ENCODE results near the gene MYL7.
"Not testable (repeated sequence)": the region's sequence is repeated elsewhere in the genome, so short reads cannot be mapped to it uniquely, and the experiment has no call there.

MYL7 gene

GRCh38 chr7:44141221-44141850 lies at the start of gene MYL7:
Gene MYL7 (minus strand): TSS chr7:44141332. CDS start chr7:44141305, 27 bp downstream.
- DNase-seq: no peak

GRCh38 chr7:44189993-44190872 lies 49.1 kb upstream of the MYL7 start:
- DNase-seq: no peak

GRCh38 chr7:44189286-44189992 lies 48.3 kb upstream of the MYL7 start, which contains the start of gene GCK:
Gene GCK (minus strand): TSS chr7:44189439. CDS start chr7:44188953, 486 bp downstream.
- no peak for DNase-seq

GRCh38 chr7:44188480-44189225 lies 47.5 kb upstream of the MYL7 start:
- DNase-seq: no peak

GRCh38 chr7:44187636-44188416 lies 46.7 kb upstream of the MYL7 start:
- no peak for DNase-seq

GRCh38 chr7:44186736-44187135 lies 45.6 kb upstream of the MYL7 start:
- DNase-seq: no peak

GRCh38 chr7:44185729-44186128 lies 44.6 kb upstream of the MYL7 start:
- no peak for DNase-seq

- no peak for DNase-seq
Observed at GRCh38 chr7:44184873-44185446, 43.8 kb upstream of the MYL7 start.

- peak; percentile 88 for DNase-seq
Observed at GRCh38 chr7:44184206-44184872, 43.2 kb upstream of the MYL7 start.

- no peak for DNase-seq
Observed at GRCh38 chr7:44183386-44183785, 42.3 kb upstream of the MYL7 start.

GRCh38 chr7:44182827-44183226 lies 41.7 kb upstream of the MYL7 start:
- no peak for DNase-seq

- DNase-seq: no peak
Observed at GRCh38 chr7:44180631-44181030, 39.5 kb upstream of the MYL7 start.

GRCh38 chr7:44177570-44178131 lies 36.5 kb upstream of the MYL7 start:
- DNase-seq: peak; percentile 58

- no peak for DNase-seq
Observed at GRCh38 chr7:44176486-44176885, 35.4 kb upstream of the MYL7 start.

- no peak for DNase-seq
Observed at GRCh38 chr7:44175730-44176129, 34.6 kb upstream of the MYL7 start.

- DNase-seq: not testable (repeated sequence)
Observed at GRCh38 chr7:44174694-44174948, 33.5 kb upstream of the MYL7 start.

GRCh38 chr7:44173911-44174693 lies 33.0 kb upstream of the MYL7 start:
- no peak for DNase-seq

GRCh38 chr7:44172803-44173424 lies 31.8 kb upstream of the MYL7 start:
- no peak for DNase-seq

GRCh38 chr7:44172352-44172751 lies 31.2 kb upstream of the MYL7 start:
- no peak for DNase-seq

GRCh38 chr7:44171901-44172300 lies 30.8 kb upstream of the MYL7 start:
- DNase-seq: not testable (repeated sequence)
